ENCODE results near the gene NUDT22. TPM values are rescaled to one million over a fixed set of nuclear protein-coding genes. Genes with fewer than 3 reads are reported as not detected.

NUDT22 gene, protein sequence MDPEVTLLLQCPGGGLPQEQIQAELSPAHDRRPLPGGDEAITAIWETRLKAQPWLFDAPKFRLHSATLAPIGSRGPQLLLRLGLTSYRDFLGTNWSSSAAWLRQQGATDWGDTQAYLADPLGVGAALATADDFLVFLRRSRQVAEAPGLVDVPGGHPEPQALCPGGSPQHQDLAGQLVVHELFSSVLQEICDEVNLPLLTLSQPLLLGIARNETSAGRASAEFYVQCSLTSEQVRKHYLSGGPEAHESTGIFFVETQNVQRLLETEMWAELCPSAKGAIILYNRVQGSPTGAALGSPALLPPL
- 47.9 TPM for polyA plus RNA-seq (2012; ENCODE audit: insufficient read depth, insufficient read length)

DNA sequence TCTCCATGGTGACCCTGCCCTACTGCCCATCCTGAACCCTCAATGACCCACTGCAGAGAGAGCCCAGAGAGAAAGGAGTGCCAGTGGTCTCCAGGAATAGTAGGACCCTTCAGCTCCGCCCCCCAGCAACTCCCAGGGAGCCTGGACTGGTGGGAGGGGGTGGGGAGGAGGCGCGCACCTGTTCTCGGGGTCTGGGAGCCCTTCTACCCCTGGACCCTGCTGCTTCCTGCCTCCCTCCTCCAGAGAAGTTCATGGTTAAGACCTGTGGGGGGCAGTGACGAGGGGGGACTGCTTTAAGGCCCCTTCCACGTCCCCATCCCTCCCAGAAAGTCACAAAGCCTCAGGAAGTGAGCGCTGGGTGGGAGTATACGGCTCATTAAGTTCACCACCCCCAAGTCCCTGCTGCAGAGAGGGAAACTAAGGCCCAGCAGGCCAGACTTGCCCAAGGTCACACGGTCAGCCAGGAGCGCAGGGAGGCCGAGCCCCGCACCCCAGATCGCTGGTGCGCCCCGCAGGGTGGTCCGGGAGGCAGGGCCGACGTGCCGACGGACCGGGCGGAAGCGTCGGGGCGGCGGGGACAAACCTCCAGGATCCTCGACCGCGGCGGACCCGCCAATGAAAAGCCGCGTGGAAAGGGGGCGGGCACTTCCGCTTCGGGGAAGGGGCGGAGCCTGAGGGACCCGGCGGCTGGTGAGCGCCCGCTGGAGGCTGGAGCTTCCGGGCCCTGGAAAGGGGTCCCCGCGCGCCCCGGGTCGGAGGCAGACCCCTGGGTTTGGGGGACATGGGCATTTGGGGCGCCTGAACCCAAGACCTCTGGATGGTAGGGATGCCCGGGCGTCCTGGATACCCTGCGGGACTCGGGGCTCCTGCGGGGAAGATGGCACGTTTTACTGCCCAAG is at the start of gene NUDT22, which contains the start of gene TRPT1:
Gene NUDT22, plus strand, starts transcription at position 667 of the 899 bp plus-strand sequence. CDS start 379 bp downstream, outside the sequence.
Gene TRPT1, minus strand, starts transcription at position 579 of the 899 bp plus-strand sequence. Its CDS starts 326 bp downstream, at position 253.
- H3K4me3 ChIP-seq (ENCODE audit: low read length): peak within 1 kb of the TSS; percentile 91
- peak; percentile 78 for DNase-seq (ENCODE audit: low read depth, low spot score)

DNA sequence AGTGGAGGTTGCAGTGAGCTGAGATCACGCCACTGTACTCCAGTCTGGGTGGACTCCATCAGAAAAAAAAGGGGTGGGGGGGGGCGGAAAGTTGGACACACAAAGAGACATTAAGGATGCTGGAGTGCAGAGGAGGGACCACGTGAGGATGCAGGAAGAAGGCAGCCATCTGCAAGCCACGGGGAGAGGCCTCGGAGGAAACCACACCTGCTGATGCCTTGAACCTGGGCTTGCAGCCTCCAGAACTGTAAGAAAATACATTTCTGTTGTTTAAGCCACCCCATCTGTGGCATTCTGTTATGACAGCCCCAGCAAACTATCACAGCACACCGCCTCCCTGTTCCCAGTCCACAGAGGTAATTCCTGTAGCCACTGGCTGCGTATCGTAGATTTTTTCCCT is 49.3 kb upstream of the NUDT22 start:
- no peak overlapping the region for H3K4me3 ChIP-seq (ENCODE audit: low read length)
- peak; percentile 74 for DNase-seq (ENCODE audit: low read depth, low spot score)

DNA sequence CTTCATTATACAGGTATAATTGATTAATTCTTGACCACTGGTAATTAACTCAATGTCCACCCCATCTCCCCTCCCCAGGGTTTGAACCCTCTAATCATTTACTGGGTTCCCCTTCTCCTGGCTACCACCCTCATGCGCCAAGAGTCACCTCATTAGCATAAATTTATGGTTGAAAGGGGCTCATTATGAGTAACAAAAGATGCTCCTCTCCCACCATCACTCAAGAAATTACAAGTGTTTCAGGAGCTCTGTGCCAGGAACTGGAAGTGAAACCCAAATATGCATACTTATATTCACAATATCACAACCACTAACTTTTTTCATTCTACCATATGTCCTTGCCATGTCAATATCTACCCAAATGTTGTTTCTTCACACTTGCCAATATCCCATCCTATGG is 47.9 kb upstream of the NUDT22 start:
- DNase-seq (ENCODE audit: low read depth, low spot score): no peak
- no peak overlapping the region for H3K4me3 ChIP-seq (ENCODE audit: low read length)

DNA sequence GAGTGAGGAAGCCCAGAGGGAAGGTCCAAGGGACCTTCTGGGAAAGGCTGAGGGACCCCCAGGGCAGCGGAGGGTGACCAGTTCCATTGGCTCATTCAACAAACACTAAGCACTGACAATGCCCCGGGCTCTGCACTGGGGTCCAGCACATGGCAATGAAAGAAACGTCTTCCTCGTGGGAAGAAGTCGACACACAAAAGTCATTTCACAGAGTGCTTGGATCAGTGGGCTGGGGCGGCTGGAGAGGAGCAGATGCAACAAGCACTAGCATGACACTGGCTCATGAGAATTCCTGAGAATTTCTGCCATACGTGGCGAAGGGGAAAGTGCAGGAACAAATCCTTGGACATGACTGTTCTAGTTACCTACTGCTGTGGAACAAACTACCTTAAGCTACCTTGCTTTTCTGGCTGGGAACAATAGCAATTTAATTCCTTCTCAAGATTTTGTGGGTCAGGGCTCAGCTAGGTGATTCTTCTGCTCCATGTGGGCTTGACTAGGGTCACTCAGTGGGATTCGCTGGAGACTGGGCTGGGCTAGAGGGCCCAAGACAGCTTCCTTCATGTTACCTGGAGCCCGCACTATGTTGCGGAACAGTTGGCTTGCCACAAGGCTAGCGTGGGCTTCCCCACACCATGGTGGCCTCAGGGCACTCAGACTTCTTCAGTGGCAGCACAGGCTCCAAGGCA is 47.0 kb upstream of the NUDT22 start:
- H3K4me3 ChIP-seq (ENCODE audit: low read length): no peak overlapping the region
- no peak for DNase-seq (ENCODE audit: low read depth, low spot score)

DNA sequence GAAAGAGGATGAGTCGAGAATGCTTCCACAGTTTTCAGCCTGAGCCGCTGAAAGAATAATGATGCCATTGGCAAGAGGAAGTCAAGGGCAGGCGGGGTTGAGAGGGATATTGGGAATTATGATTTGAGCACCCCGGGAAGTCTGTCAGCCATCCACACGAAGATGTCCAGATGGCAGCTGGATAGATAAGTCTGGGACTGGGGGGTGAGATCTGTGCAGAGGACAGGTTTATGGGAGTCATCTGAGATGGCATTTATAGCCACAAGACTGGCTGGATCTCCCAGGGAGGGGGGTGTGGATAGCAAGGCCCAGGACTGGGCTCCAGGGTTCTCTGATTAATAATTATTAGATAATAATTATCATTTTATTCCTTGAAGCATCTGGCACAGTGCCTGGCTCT is 45.2 kb upstream of the NUDT22 start:
- H3K4me3 ChIP-seq (ENCODE audit: low read length): no peak overlapping the region
- no peak for DNase-seq (ENCODE audit: low read depth, low spot score)

DNA sequence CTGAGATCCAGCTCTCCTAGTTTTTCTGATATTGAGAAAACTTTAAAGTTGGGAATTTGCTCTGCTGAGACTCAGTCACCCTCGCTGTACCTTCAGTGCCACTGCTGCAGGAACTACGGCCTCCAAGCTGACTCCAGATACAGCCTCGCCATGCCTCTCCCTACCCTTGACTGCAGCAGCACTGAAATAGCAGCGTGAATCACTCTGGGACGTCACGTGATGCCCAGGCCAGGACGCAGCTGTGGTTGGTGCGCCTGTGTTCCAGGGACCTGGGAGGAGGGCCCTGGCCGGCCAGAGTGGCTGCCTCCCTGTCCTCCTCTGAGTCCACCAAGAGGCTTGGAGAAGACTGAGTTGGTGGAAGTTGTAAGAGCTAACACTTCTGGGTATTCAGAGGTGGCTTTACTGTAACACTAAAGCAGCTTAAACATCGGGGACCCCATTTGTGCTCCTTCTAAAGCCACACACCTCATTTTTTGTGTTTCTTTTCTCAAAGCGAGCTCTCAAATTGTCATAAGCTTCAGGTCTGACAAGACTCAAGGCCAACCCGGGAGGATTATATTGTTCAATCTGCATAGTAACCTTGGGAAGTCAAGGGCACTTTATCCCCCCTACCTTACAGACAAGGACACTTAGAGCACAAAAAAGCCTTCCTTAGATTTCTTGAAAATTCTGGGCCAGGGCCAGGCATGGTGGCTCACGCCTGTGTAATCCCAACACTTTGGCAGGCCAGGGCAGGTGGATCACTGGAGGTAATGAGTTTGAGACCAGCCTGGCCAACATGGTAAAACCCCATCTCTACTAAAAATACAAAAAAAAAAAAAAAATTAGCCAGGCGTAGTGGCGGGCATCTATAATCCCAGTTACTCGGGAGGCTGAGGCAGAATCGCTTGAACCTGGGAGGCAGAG is 44.3 kb upstream of the NUDT22 start:
- no peak for DNase-seq (ENCODE audit: low read depth, low spot score)
- H3K4me3 ChIP-seq (ENCODE audit: low read length): no peak overlapping the region

DNA sequence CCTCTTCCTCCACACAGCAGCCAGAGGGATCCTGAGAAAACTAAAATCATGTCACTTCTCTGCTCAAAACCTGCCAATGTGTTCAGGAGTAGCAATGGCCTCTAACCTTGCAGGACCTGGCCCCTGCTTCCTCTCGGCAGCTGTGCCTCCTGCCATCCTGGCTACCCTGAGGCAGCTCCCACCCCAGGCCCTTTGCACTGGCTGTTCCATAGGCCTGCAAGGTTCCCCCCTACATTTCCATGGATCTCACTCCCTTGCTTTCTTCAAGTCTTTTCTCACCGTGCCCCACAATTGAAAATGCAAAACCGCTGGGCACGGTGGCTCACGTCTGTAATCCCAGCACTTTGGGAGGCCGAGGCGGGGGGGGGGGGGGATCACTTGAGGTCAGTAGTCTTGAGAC is 42.2 kb upstream of the NUDT22 start:
- H3K4me3 ChIP-seq (ENCODE audit: low read length): no peak overlapping the region
- DNase-seq (ENCODE audit: low read depth, low spot score): no peak

DNA sequence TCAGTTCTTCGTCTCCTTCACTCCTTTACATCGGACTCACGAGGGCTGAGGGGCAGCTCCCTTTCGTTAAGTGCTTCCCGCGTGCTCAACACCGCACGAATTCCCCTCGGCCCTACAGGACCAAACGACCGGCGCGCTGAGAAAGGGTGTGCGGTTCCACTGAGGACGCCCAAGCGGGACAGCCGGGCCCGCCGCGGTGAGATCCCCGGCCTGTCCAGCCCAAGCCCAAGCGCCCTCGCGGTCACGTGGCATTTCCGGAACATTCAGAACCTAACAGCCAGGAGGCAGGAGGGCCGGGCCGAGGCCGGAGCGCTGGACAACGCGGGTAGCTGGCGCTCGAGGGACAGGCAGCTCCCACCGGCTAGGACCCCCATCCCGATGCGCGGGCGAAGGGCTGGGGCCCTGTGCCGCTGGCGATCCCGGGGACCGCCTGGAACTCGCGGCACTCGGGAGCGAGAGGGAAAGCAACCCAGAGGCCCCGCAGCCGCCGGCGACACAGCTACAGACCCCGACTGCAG is 40.8 kb upstream of the NUDT22 start:
- DNase-seq (ENCODE audit: low read depth, low spot score): no peak
- H3K4me3 ChIP-seq (ENCODE audit: low read length): peak overlapping the region; percentile 87

DNA sequence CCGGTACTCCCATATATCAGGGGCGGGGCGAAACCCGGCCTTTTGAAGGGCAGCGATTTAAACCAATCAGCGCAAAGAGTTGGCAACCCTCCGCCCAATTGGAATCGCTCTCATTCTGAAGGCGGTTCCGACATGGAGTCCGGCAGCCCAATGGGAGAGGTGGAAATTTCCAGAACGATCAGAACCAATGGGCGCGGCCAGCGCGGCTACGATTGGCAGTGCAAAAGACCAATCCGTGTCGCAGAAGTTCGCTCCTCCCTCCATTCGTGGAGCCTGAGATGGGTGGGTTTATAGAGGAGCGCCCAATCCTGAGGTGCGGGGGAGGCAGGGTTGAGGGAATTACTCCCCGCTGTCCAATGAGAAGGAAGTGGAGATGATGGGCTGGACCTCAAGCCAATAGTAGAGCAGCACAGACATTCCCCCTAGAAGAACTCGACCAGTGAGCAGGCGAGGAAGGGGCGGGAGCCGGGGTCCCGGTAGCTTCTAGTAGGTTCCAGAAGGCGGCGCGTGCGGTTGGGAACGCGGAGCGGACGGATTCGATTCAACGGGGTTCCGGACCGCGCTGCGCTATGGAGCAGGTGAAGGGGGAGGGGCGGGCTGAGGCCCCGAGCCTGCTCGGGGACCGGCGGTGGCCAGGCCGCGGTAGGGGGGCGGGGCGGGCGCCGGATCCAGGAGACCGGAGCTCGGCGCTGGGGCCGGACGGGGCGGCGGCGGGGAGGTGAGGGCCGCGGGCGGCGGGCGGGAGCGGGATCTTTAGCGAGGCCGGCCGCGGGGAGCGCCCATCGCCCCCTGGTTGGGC is 40.2 kb upstream of the NUDT22 start, which contains the start of gene STIP1:
Gene STIP1, plus strand, starts transcription at position 479 of the 799 bp plus-strand sequence. Its CDS starts 91 bp downstream, at position 570.
- DNase-seq (ENCODE audit: low read depth, low spot score): peak; percentile 100

DNA sequence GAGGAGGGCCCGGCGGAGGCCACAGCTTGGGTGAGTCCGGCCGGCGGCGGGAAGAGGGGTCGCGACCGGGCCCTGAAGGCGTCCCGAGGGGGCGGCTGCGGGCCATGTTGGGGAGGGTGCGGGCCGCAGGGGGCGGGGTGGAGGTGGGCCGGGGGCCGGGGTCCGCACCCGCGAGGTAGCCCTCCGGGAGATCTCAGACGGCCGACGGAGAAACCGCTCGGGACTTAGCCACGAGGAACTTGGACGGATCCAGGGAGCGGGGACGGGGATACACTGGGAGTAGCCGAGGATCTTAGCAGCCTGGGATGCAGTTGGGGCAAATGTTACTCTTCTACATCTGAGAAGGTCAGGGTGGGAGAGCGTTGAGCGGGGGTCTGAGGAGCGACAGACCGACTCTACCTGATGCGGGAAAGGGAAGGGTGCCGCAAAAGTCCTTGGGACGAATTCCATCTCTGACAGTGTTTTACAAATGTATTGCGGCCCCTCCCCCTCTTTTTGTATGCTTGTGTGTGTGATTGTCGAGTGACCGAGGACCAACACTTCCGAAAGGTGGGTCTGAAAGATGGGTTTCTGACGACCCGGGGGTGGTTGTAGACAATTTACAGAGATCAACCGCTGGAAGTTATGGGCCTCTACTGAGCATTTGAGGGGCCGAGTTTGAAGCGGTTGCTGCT is 39.4 kb upstream of the NUDT22 start:
- DNase-seq (ENCODE audit: low read depth, low spot score): no peak

More for the DNA sequence above, 40.2 kb upstream of the NUDT22 start, which contains the start of gene STIP1:
- H3K4me3 ChIP-seq (ENCODE audit: low read length): peak within 1 kb of the TSS; percentile 87

DNA sequence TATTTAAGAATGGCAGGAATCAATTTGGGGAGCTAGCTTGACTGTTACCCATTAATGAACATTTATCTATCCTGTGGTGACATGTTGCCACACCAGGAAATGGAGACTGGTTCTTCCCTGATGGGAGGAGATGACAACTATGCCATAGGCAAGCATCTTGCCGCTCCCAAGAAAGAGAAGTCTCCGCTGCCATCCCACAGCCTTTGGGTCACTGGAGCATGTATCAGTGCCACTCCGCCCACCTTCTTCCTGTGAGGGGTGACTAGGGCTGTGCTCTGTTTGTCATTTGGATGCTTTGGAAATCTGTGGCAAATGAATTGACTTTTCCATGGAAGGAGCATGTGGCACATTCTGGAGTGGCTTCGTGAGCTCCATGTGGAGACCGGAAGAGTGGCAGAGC is 33.6 kb upstream of the NUDT22 start:
- no peak overlapping the region for H3K4me3 ChIP-seq (ENCODE audit: low read length)
- no peak for DNase-seq (ENCODE audit: low read depth, low spot score)

More for the DNA sequence above, 39.4 kb upstream of the NUDT22 start:
- H3K4me3 ChIP-seq (ENCODE audit: low read length): no peak overlapping the region

DNA sequence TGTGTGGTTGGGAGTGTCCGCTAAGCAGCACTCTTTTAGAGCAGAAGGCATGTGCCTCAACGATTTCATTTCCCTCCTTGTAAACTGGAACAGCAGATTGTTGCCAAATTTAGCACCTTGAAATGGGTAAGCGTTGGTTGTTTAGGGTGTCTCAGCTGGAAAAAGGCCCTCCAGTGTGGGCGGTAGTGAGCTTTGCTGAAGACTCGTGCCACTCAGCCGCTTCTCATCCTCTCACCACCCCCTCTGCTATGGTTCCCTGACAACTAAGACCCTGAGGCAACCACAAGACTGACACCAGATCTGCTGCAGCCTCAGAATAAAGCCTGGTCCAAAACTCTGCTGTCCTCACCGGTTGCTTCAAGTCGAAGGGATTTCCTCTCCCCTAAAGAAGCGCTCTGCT is 29.4 kb upstream of the NUDT22 start:
- no peak overlapping the region for H3K4me3 ChIP-seq (ENCODE audit: low read length)
- no peak for DNase-seq (ENCODE audit: low read depth, low spot score)

DNA sequence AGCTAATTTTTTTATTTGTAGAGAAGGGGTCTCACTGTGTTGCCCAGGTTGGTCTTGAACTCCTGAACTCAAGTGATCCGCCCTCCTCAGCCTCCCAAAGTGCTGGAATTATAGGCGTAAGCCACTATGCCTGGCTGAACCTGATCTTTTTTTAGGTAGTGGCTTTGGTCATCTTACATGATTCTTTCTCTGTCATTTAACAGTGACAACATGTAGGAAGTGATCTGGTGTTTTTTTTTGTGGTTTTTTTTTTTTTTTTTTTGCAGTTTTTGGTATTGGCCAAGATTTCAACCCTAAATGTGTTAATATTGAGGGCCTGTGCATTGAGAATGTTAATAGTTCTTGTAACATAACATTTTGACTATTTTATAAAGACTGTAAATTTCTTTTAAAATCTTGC is 27.6 kb upstream of the NUDT22 start:
- no peak for DNase-seq (ENCODE audit: low read depth, low spot score)
- no peak overlapping the region for H3K4me3 ChIP-seq (ENCODE audit: low read length)

DNA sequence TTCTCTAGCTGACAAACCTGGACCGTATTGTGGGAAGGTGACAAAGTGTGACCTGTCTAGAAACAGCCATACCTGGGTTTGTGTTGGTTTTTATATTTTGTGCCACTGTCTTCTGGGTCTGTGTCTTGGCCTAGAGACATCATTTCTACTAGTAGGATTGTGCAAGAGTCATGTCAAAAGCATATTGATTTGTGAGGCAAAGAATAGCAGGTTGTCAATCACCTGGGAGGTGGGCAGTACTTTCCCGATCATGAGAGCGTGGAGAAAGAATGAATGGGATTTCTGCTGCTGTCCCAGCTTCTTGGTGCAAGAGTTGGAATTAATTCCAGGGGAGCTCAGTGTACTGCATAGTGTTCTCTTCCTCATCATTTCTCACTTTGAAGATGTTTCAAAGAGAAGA is 24.5 kb upstream of the NUDT22 start:
- no peak for DNase-seq (ENCODE audit: low read depth, low spot score)
- no peak overlapping the region for H3K4me3 ChIP-seq (ENCODE audit: low read length)

DNA sequence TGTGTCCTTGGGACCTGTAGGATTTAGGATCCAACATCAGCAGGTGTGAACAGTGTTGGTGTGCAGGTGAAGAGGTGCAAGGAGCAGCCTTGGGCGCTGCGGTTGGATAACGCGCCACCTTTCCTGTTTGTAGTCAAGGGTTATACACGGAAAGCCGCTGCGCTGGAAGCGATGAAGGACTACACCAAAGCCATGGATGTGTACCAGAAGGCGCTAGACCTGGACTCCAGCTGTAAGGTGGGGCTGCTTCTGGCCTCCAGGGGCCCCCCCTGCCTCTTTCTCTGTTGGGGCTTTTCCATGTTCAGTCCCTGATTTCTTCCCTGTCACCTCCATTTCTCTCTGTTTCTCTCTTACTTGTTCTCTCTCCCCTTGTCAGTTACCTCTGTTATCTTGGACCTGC is 23.1 kb upstream of the NUDT22 start:
- no peak for DNase-seq (ENCODE audit: low read depth, low spot score)

DNA sequence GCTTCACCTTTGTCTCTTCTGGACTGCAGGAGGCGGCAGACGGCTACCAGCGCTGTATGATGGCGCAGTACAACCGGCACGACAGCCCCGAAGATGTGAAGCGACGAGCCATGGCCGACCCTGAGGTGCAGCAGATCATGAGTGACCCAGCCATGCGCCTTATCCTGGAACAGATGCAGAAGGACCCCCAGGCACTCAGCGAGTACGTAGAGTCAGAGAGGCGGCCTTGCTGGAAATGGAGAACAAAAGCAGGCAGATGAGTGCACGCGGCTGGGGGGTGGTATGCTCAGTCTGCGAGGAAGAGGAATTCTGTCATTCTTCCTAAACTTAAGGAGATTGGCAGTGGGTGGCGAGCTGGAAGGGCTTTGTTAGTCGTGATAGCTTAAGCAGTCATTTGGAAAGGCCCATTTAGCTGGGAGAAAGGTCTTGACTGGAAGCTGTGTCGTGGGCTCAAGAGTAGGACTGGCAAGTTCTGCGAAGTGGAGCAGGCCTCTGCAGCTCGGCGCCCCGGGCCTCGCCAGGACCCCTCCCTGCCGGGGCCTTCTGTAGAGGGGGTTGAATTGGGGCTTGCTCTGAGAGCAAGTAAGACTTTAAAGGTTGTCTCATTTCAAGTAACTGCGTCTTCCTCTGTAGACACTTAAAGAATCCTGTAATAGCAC is 22.5 kb upstream of the NUDT22 start:
- H3K4me3 ChIP-seq (ENCODE audit: low read length): no peak overlapping the region
- no peak for DNase-seq (ENCODE audit: low read depth, low spot score)

More for the DNA sequence above, 23.1 kb upstream of the NUDT22 start:
- H3K4me3 ChIP-seq (ENCODE audit: low read length): no peak overlapping the region
